HG03521 (cell line): ENCODE results near the gene CLN6.
"Not testable (repeated sequence)": the region's sequence is repeated elsewhere in the genome, so short reads cannot be mapped to it uniquely, and the experiment has no call there.

Source experiments
- ATAC-seq: cut with Tn5 transposase; IDR thresholded peaks from one replicate; pipeline ENCODE4 v1.9.1; 2021; ENCODE audit warnings: mild to moderate bottlenecking, moderate library complexity; ENCODE audit not compliant: unreplicated experiment

Gene CLN6

GRCh38 chr15:68224108-68224507 is 5.4 kb downstream of the CLN6 start:
- ATAC-seq: no peak

GRCh38 chr15:68223171-68223570 is 6.4 kb downstream of the CLN6 start:
- ATAC-seq: no peak

- not testable (repeated sequence) for ATAC-seq
Observed at GRCh38 chr15:68222432-68222743, 7.1 kb downstream of the CLN6 start.

- not testable (repeated sequence) for ATAC-seq
Observed at GRCh38 chr15:68221530-68222431, 7.7 kb downstream of the CLN6 start.

- no peak for ATAC-seq
Observed at GRCh38 chr15:68220967-68221366, 8.6 kb downstream of the CLN6 start.

- ATAC-seq: no peak
Observed at GRCh38 chr15:68220489-68220888, 9.0 kb downstream of the CLN6 start.

GRCh38 chr15:68218847-68219798 is 10.4 kb downstream of the CLN6 start:
- no peak for ATAC-seq

GRCh38 chr15:68218331-68218730 is 11.2 kb downstream of the CLN6 start:
- ATAC-seq: no peak

- no peak for ATAC-seq
Observed at GRCh38 chr15:68217341-68217740, 12.2 kb downstream of the CLN6 start.

GRCh38 chr15:68214838-68215254 is 14.7 kb downstream of the CLN6 start:
- ATAC-seq: no peak

- ATAC-seq: no peak
Observed at GRCh38 chr15:68213991-68214837, 15.3 kb downstream of the CLN6 start.

GRCh38 chr15:68213491-68213845 is 16.1 kb downstream of the CLN6 start:
- not testable (repeated sequence) for ATAC-seq

- ATAC-seq: no peak
Observed at GRCh38 chr15:68211656-68212320, 17.7 kb downstream of the CLN6 start.

GRCh38 chr15:68210821-68211655 is 18.5 kb downstream of the CLN6 start:
- ATAC-seq: no peak

GRCh38 chr15:68210409-68210756 is 19.1 kb downstream of the CLN6 start:
- no peak for ATAC-seq

GRCh38 chr15:68209735-68210408 is 19.7 kb downstream of the CLN6 start:
- ATAC-seq: no peak

GRCh38 chr15:68209272-68209671 is 20.3 kb downstream of the CLN6 start:
- no peak for ATAC-seq

GRCh38 chr15:68208636-68209240 is 20.8 kb downstream of the CLN6 start:
- ATAC-seq: no peak

GRCh38 chr15:68208136-68208535 is 21.4 kb downstream of the CLN6 start:
- ATAC-seq: no peak
